Endothelial cell of umbilical vein (primary cell): ENCODE results near the gene OR5T1. TPM values are rescaled to one million over a fixed set of nuclear protein-coding genes. Genes with fewer than 3 reads are reported as not detected.

Source experiments
- BruUV-seq: library from RNA; stranded (reverse); fragments of 400-500 nt; replicated peaks from 2 replicates; lab custom pipeline; 2021; lab: Mats Ljungman, UMichigan
- CTCF ChIA-PET: fragments of 300-600, 350-600 bp; sonication (Branson Sonifier 250); formaldehyde crosslinking; loops from one replicate; lab custom pipeline; 2021; ENCODE audit warnings: antibody characterized with exemption, inconsistent platforms; lab: Charles Lee
- POLR2A ChIA-PET: fragments of 300-600, 350-600 bp; sonication (Branson Sonifier 250); formaldehyde crosslinking; loops from one replicate; lab custom pipeline; 2021; ENCODE audit warnings: antibody characterized with exemption, inconsistent platforms; lab: Charles Lee
- DNase-seq: peaks from one replicate; pipeline ENCODE4 v3.0.0-alpha.2; 2011; ENCODE audit warnings: low read depth, low spot score
- FAIRE-seq: peaks from 2 replicates; lab custom pipeline; 2011; peaks lifted over from hg19 to GRCh38; lab: Jason Lieb, UNC
- H2AFZ ChIP-seq: 2 replicates; pipeline ENCODE4 v1.6.0; 2012; ENCODE audit warnings: low read depth, low read length, control low read depth, inconsistent platforms
- H3K27ac ChIP-seq: 2 replicates; pipeline ENCODE4 v1.5.1; 2011; ENCODE audit warnings: low read depth, mild to moderate bottlenecking, control low read depth, low read length, moderate library complexity; ENCODE audit not compliant: insufficient read depth
- H3K27me3 ChIP-seq, 2 experiments: 2 replicates each; pipeline versions ENCODE4 v1.6.0 to v1.6.1; 2011; ENCODE audit warnings: low read length in 2 of 2, mixed read lengths in 1 of 2; ENCODE audit not compliant: control insufficient read depth in 2 of 2, insufficient read depth in 2 of 2
- H3K36me3 ChIP-seq, 2 experiments: 2 replicates in 1 of 2; 3 replicates in 1 of 2; pipeline ENCODE4 v1.5.1; 2011; ENCODE audit warnings: low read length in 2 of 2, mild to moderate bottlenecking in 1 of 2, moderate library complexity in 1 of 2; ENCODE audit not compliant: control insufficient read depth in 2 of 2, insufficient read depth in 2 of 2; ENCODE audit errors: extremely low read depth in 1 of 2
- H3K4me1 ChIP-seq: 3 replicates; pipeline ENCODE4 v1.5.1; 2011; ENCODE audit warnings: mild to moderate bottlenecking, low read length; ENCODE audit not compliant: control insufficient read depth, insufficient read depth; ENCODE audit errors: extremely low read depth
- H3K4me2 ChIP-seq: 2 replicates; pipeline ENCODE4 v1.6.1; 2011; ENCODE audit warnings: low read length, control low read depth, mixed read lengths; ENCODE audit not compliant: insufficient read depth
- H3K4me3 ChIP-seq, 3 experiments: fragments of 200-600 bp in 1 of 3; sonication (generic), shearing (Covaris generic) in 1 of 3; replicated peaks in 1 of 3; 2 replicates each; pipeline ENCODE4 v1.5.1; 2011 to 2016; ENCODE audit warnings: control low read depth in 3 of 3, low read length in 3 of 3, mild to moderate bottlenecking in 2 of 3, inconsistent platforms in 1 of 3, low read depth in 1 of 3, moderate library complexity in 1 of 3; ENCODE audit not compliant: insufficient read depth in 1 of 3
- H3K79me2 ChIP-seq: 2 replicates; pipeline ENCODE4 v1.6.0; 2012; ENCODE audit warnings: low read length, inconsistent platforms; ENCODE audit not compliant: control insufficient read depth, insufficient read depth
- H3K9ac ChIP-seq: replicated peaks from 2 replicates; pipeline ENCODE3; 2011; ENCODE audit warnings: low read length, control low read depth; ENCODE audit not compliant: insufficient read depth; ENCODE audit errors: extremely low read depth
- H3K9me1 ChIP-seq: replicated peaks from 3 replicates; pipeline ENCODE4 v1.6.0; 2011; ENCODE audit warnings: mild to moderate bottlenecking, low read length; ENCODE audit not compliant: control insufficient read depth, insufficient read depth; ENCODE audit errors: extremely low read depth
- H3K9me3 ChIP-seq: replicated peaks from 2 replicates; pipeline ENCODE4 v1.5.1; 2012; ENCODE audit warnings: low read length, inconsistent platforms; ENCODE audit not compliant: control insufficient read depth, insufficient read depth
- H4K20me1 ChIP-seq: replicated peaks from 2 replicates; pipeline ENCODE3; 2011; ENCODE audit warnings: mild to moderate bottlenecking, low read length; ENCODE audit not compliant: control insufficient read depth, insufficient read depth; ENCODE audit errors: extremely low read depth
- EZH2 ChIP-seq: IDR thresholded peaks from 2 replicates; pipeline ENCODE4 v1.6.1; 2012; ENCODE audit warnings: borderline replicate concordance, low read depth, mild to moderate bottlenecking, moderate library complexity, low read length, inconsistent platforms; ENCODE audit not compliant: severe bottlenecking
- FOS ChIP-seq: IDR thresholded peaks from 2 replicates; pipeline ENCODE4 v1.6.1; 2011; ENCODE audit warnings: mild to moderate bottlenecking, low read length, moderate library complexity, borderline replicate concordance; ENCODE audit not compliant: insufficient read depth
- GATA2 ChIP-seq: IDR thresholded peaks from 2 replicates; pipeline ENCODE4 v1.7.0; 2011; ENCODE audit warnings: low read depth, mild to moderate bottlenecking, moderate library complexity, mixed read lengths, low read length; ENCODE audit not compliant: insufficient read length, insufficient read depth
- JUN ChIP-seq: IDR thresholded peaks from 2 replicates; pipeline ENCODE4 v1.6.1; 2011; ENCODE audit warnings: borderline replicate concordance, low read depth; ENCODE audit not compliant: insufficient read length, insufficient read depth
- MAX ChIP-seq: IDR thresholded peaks from 2 replicates; pipeline ENCODE4 v1.6.1; 2011; ENCODE audit not compliant: insufficient read depth, insufficient read length
- MYC ChIP-seq: IDR thresholded peaks from one replicate; pipeline ENCODE4 v1.6.1; 2011; ENCODE audit warnings: mild to moderate bottlenecking, low read depth, low read length
- POLR2A ChIP-seq: IDR thresholded peaks from 2 replicates; pipeline ENCODE4 v1.6.1; 2012; ENCODE audit warnings: low read depth, mild to moderate bottlenecking, control low read depth, low read length
- POLR2AphosphoS5 ChIP-seq: IDR thresholded peaks from 2 replicates; pipeline ENCODE4 v1.6.1; 2012; ENCODE audit warnings: low read depth, mild to moderate bottlenecking, control low read depth, low read length, moderate library complexity; ENCODE audit not compliant: insufficient read depth
- dilution Hi-C: fragments of 300-500 bp; cut with MboI; formaldehyde crosslinking; loops from one replicate; pipeline ENCODE4 v1.15.0; 2019; ENCODE audit warnings: low sequenced_read_pairs; ENCODE audit not compliant: extremely low pct_ligation_motif_present
- intact Hi-C: fragments of 100-400 bp; cut with micrococcal nuclease; formaldehyde crosslinking; loops from one replicate; pipeline ENCODE4 v1.10.0; 2022
- polyA plus RNA-seq, 4 experiments: library from polyadenylated mRNA; depleted of rRNA in 3 of 4; stranded (reverse) in 3 of 4; unstranded in 1 of 4; fragments of >200 nt; gene quantifications; 2 replicates each; pipeline versions ENCODE4 v1.2.1 to v1.2.3, GENCODE V29; 2011 to 2012; ENCODE audit warnings: missing spikeins in 1 of 4
- total RNA-seq: library from RNA; stranded (reverse); gene quantifications from 2 replicates; pipeline ENCODE4 v1.2.3, GENCODE V29; 2021
- TF ChIP-seq, protein P1 (sequence below), 2 donors: IDR thresholded peaks; 1 replicate in 1 of 2; 2 replicates in 1 of 2; pipeline ENCODE4 v1.5.1; 2011; ENCODE audit warnings: low read length in 2 of 2, mild to moderate bottlenecking in 2 of 2, moderate library complexity in 2 of 2, control low read depth in 1 of 2, inconsistent platforms in 1 of 2, low read depth in 1 of 2; ENCODE audit not compliant: insufficient read depth in 1 of 2; ENCODE audit errors: extremely low read depth in 1 of 2

OR5T1 gene
- total and polyA plus RNA-seq, 2 donors (not counting 3 experiments of a cell fraction or from before 2014, with no cell fraction given), result not detected

DNA sequence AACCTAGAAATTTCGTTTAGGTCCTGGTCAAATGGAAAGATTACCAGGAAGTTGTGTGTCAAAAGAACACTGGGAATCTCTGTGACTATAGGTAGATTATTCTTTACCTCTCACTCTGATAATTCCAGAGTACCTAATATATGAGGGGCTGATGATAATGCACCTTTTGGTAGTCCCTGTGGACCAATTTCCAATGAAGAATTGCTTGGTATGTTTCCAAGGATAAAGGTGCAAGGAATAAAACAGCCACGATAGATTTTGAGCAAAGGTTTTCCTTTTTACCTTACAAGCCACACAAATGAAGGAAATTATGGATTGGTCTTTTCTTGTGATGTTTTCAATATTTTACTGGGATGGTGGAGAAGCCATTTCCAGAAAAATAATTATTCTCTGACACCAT is 18.2 kb downstream of the OR5T1 start, which contains the start of gene OR8H1:
OR8H1 (minus strand) TSS at position 101 of the 400 bp plus-strand sequence. CDS start 1,192 bp downstream, outside the sequence.
- H3K4me2 ChIP-seq, result no peak within 1 kb of the TSS
- no peak within 1 kb of the TSS for H3K27ac ChIP-seq
- intact Hi-C loops (no loop called here), dilution Hi-C loops (no loop called here)
- H3K9ac ChIP-seq, result no peak within 1 kb of the TSS
- BruUV-seq, result no TSS peak
- no peak within 1 kb of the TSS for H2AFZ ChIP-seq
- ChIA-PET POLR2A (no interaction called here), CTCF (no interaction called here)
- no peaks in the 10 kb centered on the region for H3K27me3 ChIP-seq
- no peaks in the 10 kb centered on the region for H3K36me3 ChIP-seq
- H3K4me1 ChIP-seq, result no peaks in the 10 kb centered on the region
- H3K79me2 ChIP-seq, result no peaks in the 10 kb centered on the region
- H3K9me3 ChIP-seq, result peaks cover 4% of the 10 kb centered on the region
- TF ChIP-seq MAX, result no peak
- TF ChIP-seq, protein P1, sequence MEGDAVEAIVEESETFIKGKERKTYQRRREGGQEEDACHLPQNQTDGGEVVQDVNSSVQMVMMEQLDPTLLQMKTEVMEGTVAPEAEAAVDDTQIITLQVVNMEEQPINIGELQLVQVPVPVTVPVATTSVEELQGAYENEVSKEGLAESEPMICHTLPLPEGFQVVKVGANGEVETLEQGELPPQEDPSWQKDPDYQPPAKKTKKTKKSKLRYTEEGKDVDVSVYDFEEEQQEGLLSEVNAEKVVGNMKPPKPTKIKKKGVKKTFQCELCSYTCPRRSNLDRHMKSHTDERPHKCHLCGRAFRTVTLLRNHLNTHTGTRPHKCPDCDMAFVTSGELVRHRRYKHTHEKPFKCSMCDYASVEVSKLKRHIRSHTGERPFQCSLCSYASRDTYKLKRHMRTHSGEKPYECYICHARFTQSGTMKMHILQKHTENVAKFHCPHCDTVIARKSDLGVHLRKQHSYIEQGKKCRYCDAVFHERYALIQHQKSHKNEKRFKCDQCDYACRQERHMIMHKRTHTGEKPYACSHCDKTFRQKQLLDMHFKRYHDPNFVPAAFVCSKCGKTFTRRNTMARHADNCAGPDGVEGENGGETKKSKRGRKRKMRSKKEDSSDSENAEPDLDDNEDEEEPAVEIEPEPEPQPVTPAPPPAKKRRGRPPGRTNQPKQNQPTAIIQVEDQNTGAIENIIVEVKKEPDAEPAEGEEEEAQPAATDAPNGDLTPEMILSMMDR (IDR thresholded peaks at IDR 0.05; ENCODE audit: extremely low read depth in 1 of 2, insufficient read depth in 1 of 2, low read depth in 1 of 2, low read length in 2 of 2), result no peak
- TF ChIP-seq POLR2AphosphoS5, result no peak
- no peak for TF ChIP-seq FOS
- no peak for TF ChIP-seq MYC
- TF ChIP-seq JUN, result no peak
- no peak for TF ChIP-seq EZH2
- no peak for TF ChIP-seq POLR2A
- TF ChIP-seq GATA2, result no peak
- H3K9me1 ChIP-seq, result no peaks in the 10 kb centered on the region
- FAIRE-seq (no peak), DNase-seq (no peak)
- no peaks in the 10 kb centered on the region for H4K20me1 ChIP-seq
- no peak within 1 kb of the TSS for H3K4me3 ChIP-seq
